ENCODE results near the gene PDXDC1. TPM values are rescaled to one million over a fixed set of nuclear protein-coding genes. Genes with fewer than 3 reads are reported as not detected.
A peak's percentile ranks its signal among the peaks of the same experiment; 100 is the strongest.
"Not testable (repeated sequence)": the region's sequence is repeated elsewhere in the genome, so short reads cannot be mapped to it uniquely, and the experiment has no call there.

PDXDC1 gene
- total RNA-seq, 1 donor from 2014 or later = 71.4 TPM

GRCh38 chr16:15141586-15141985, 166.8 kb downstream of the PDXDC1 start:
- no peak for DNase-seq
- no peaks in the 10 kb centered on the region for H3K27me3 ChIP-seq (ENCODE audit: low read depth)
- peaks cover 60% of the 10 kb centered on the region for H3K4me1 ChIP-seq
- H3K4me3 ChIP-seq = no peak overlapping the region
- no peak for TF ChIP-seq CTCF (IDR thresholded peaks at IDR 0.05; ENCODE audit: borderline replicate concordance)
- H3K9me3 ChIP-seq (replicated peaks) = no peaks in the 10 kb centered on the region
- intact Hi-C loops (cut with micrococcal nuclease) = no loop called here
- H3K36me3 ChIP-seq = no peaks in the 10 kb centered on the region
- H3K27ac ChIP-seq (replicated peaks) = peak overlapping the region; percentile 51

- H3K9me3 ChIP-seq (replicated peaks); DNase-seq; H3K27me3 ChIP-seq (ENCODE audit: low read depth); H3K36me3 ChIP-seq; H3K4me3 ChIP-seq; intact Hi-C loops (cut with micrococcal nuclease): not testable (repeated sequence)
- H3K4me1 ChIP-seq = peaks cover 67% of the 10 kb centered on the region
- H3K27ac ChIP-seq (replicated peaks) = peak overlapping the region; percentile 89
Measured at GRCh38 chr16:15142107-15142890, 167.5 kb downstream of the PDXDC1 start.

GRCh38 chr16:15142891-15143600, 168.2 kb downstream of the PDXDC1 start:
- H3K9me3 ChIP-seq (replicated peaks); H3K27me3 ChIP-seq (ENCODE audit: low read depth); H3K36me3 ChIP-seq; DNase-seq; intact Hi-C loops (cut with micrococcal nuclease): not testable (repeated sequence)
- peaks cover 73% of the 10 kb centered on the region for H3K4me1 ChIP-seq
- peak overlapping the region; percentile 61 for H3K4me3 ChIP-seq
- peak overlapping the region; percentile 89 for H3K27ac ChIP-seq (replicated peaks)

- DNase-seq; H3K36me3 ChIP-seq; H3K9me3 ChIP-seq (replicated peaks); H3K27me3 ChIP-seq (ENCODE audit: low read depth); intact Hi-C loops (cut with micrococcal nuclease): not testable (repeated sequence)
- Histone ChIP-seq H3K4me3 (peak overlapping the region; percentile 61), H3K4me1 (peaks cover 73% of the 10 kb centered on the region), H3K27ac (replicated peaks) (peak overlapping the region; percentile 89)
Measured at GRCh38 chr16:15143601-15144091, 168.8 kb downstream of the PDXDC1 start.

GRCh38 chr16:15144092-15144631, 169.3 kb downstream of the PDXDC1 start:
- H3K9me3 ChIP-seq (replicated peaks); H3K27me3 ChIP-seq (ENCODE audit: low read depth); H3K36me3 ChIP-seq; DNase-seq; intact Hi-C loops (cut with micrococcal nuclease): not testable (repeated sequence)
- Histone ChIP-seq H3K27ac (replicated peaks) (peak overlapping the region; percentile 89), H3K4me3 (peak overlapping the region; percentile 61), H3K4me1 (peaks cover 73% of the 10 kb centered on the region)

GRCh38 chr16:15144781-15145417, 170.1 kb downstream of the PDXDC1 start:
- intact Hi-C loops (cut with micrococcal nuclease); H3K36me3 ChIP-seq; H3K27me3 ChIP-seq (ENCODE audit: low read depth); H3K9me3 ChIP-seq (replicated peaks); DNase-seq: not testable (repeated sequence)
- Histone ChIP-seq H3K4me1 (peaks cover 73% of the 10 kb centered on the region), H3K4me3 (peak overlapping the region; percentile 61), H3K27ac (replicated peaks) (peak overlapping the region; percentile 89)

- H3K36me3 ChIP-seq; H3K27me3 ChIP-seq (ENCODE audit: low read depth); intact Hi-C loops (cut with micrococcal nuclease); H3K9me3 ChIP-seq (replicated peaks): not testable (repeated sequence)
- peaks cover 69% of the 10 kb centered on the region for H3K4me1 ChIP-seq
- peak overlapping the region; percentile 30 for H3K4me3 ChIP-seq
- peak; percentile 56 for DNase-seq
- H3K27ac ChIP-seq (replicated peaks) = peak overlapping the region; percentile 89
Measured at GRCh38 chr16:15145418-15146263, 170.8 kb downstream of the PDXDC1 start.

GRCh38 chr16:15146264-15146662, 171.4 kb downstream of the PDXDC1 start:
- Histone ChIP-seq H3K27ac (replicated peaks) (peak overlapping the region; percentile 89), H3K4me1 (peaks cover 63% of the 10 kb centered on the region), H3K4me3 (peak overlapping the region; percentile 30)
- H3K36me3 ChIP-seq; H3K9me3 ChIP-seq (replicated peaks); intact Hi-C loops (cut with micrococcal nuclease); DNase-seq; H3K27me3 ChIP-seq (ENCODE audit: low read depth): not testable (repeated sequence)

GRCh38 chr16:15148831-15149230, 174.0 kb downstream of the PDXDC1 start:
- DNase-seq; H3K36me3 ChIP-seq; H3K27ac ChIP-seq (replicated peaks); H3K9me3 ChIP-seq (replicated peaks); intact Hi-C loops (cut with micrococcal nuclease); H3K27me3 ChIP-seq (ENCODE audit: low read depth); H3K4me3 ChIP-seq: not testable (repeated sequence)
- peaks cover 39% of the 10 kb centered on the region for H3K4me1 ChIP-seq

- DNase-seq; H3K9me3 ChIP-seq (replicated peaks); H3K27ac ChIP-seq (replicated peaks); H3K4me3 ChIP-seq; H3K36me3 ChIP-seq; intact Hi-C loops (cut with micrococcal nuclease); H3K27me3 ChIP-seq (ENCODE audit: low read depth): not testable (repeated sequence)
- peaks cover 35% of the 10 kb centered on the region for H3K4me1 ChIP-seq
Measured at GRCh38 chr16:15149260-15149659, 174.4 kb downstream of the PDXDC1 start.

GRCh38 chr16:15154005-15154404, 179.2 kb downstream of the PDXDC1 start:
- intact Hi-C loops (cut with micrococcal nuclease) = not testable (repeated sequence)
- H3K4me3 ChIP-seq = peak overlapping the region; percentile 70

More at GRCh38 chr16:15154005-15154404, 179.2 kb downstream of the PDXDC1 start:
- H3K36me3 ChIP-seq; H3K27me3 ChIP-seq (ENCODE audit: low read depth); H3K4me1 ChIP-seq; H3K9me3 ChIP-seq (replicated peaks): not testable (repeated sequence)
- DNase-seq = peak; percentile 52
- peak overlapping the region; percentile 80 for H3K27ac ChIP-seq (replicated peaks)

All from left ventricle myocardium inferior (tissue), 1 donor.